Umbilical cord (tissue), 2 donors: ENCODE data around the gene REX1BD. TPM values are rescaled to one million over a fixed set of nuclear protein-coding genes. Genes with fewer than 3 reads are reported as not detected.
"Not testable (repeated sequence)": the region's sequence is repeated elsewhere in the genome, so short reads cannot be mapped to it uniquely, and the experiment has no call there.

Experiments
- DNase-seq: peaks from one replicate; pipeline ENCODE4 v3.0.0-alpha.2; 2015; ENCODE audit warnings: low spot score
- total RNA-seq: library from RNA; depleted of rRNA; stranded (reverse); fragments of >200 nt; gene quantifications from one replicate; pipeline ENCODE4 v1.2.3, GENCODE V29; 2014; ENCODE audit warnings: low replicate concordance; ENCODE audit not compliant: insufficient read depth

The REX1BD gene
- total RNA-seq, 1 donor from 2014 or later, result 20.7 TPM

DNA sequence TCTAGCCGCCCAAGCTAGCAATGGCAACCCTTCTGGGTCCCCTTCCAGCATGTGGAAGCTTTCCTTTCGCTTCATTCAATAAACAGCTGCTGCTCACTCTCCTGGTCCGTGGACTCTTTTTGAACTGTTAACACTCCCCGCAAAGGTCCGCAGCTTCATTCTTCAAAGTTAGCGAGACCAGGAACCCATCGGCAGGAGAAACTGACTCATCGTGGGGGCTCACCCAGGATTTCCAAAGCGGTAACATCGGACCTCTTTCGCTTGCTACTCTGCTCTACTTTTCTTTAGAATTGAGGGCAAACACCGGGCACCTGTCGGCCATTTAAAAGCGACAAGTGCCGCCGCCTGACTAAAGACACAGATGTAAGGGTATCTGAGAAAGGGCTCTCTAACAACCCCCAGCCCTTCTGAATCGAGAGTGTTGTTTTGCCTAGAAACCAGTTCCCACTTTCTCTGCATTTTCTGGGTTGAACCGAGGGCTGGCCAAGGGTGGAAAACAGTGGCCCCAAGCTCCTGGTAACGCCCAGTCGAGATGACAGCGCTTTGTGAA lies 11.2 kb upstream of the REX1BD start:
- no peak for DNase-seq

DNA sequence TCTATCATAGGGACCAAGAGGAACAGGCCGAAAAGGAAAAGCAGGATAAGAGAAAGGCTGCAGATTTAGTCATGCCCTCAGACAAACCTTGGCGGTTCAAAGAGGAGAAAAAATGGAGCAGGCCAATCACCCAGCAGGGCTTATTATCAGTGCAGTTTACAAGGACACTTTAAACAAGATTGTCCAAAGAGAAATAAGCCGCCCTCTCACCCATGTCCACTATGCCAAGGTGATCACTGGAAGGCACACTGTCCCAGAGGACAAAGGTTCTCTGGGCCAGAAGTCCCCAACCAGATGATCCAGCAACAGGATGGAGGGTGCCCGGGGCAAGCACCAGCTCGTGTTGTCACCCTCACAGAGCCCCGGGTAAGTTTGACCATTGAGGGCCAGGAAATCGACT lies 8.3 kb upstream of the REX1BD start:
- no peak for DNase-seq

DNA sequence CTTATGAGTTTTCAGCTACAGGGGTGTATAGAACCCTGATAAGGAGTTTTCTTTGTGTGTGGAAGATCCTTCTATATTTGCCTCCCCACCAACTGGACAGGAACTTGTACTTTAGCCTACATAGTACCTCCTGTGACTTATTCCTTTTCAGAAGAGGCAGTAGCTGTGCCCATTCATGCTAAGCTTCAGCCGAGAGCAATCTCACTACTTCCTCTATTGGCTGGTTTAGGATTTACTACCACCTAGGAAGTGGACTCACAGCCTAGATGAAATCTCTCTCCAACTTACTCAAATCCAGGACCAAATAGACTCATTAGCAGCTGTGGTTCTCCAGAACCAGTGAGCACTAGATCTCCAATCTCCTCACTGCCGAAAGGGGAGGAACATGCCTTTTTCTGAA lies 2.3 kb upstream of the REX1BD start:
- DNase-seq, result no peak

DNA sequence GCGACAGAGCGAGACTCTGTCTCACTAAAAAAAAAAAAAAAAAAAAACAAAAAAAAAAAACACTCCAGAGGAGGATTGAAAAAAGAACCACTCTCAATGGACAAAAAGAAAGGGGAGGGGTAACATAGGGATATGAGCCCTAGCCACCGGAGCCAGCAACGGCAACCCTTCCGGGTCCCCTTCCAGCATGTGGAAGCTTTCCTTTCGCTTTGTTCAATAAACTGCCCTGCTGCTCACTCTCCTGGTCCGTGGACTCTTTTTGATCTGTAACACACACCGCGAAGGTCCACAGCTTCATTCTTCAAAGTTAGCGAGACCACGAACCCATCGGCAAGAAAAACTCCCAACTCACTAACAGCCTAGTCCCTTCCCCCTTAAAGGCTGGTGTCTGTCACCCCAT lies 1.0 kb upstream of the REX1BD start:
- no peak for DNase-seq

DNA sequence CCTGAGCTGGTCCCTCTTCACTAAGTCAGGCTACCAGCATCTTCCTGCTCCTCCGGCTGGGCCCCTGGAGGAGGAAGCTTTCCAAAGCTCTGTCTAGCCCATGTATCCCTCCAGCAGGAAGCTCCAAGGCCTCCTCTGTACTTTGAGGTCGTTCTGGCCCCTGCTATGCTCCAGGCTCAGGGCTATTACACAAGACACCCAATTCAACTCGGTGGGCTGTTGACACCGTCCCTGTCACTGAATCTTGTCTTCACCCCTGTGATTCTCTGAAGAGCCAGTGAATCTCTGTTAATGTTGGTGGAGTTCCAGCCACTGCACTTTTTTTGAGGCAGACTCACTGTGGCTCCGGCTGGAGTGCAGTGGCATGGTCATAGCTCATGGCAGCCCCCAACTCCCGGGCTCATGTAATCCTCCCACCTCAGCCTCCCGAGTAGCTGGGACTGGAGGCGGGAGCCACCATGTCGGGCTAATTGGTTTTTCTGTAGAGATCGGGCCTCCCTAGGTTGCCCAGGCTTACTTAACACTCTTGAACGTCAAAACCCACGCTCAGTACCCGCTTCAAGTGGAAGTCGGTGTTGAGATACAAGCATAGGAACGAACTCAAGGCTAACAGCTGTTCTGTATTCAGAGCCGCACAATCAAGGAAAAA lies 512 bp upstream of the REX1BD start:
- no peak for DNase-seq

DNA sequence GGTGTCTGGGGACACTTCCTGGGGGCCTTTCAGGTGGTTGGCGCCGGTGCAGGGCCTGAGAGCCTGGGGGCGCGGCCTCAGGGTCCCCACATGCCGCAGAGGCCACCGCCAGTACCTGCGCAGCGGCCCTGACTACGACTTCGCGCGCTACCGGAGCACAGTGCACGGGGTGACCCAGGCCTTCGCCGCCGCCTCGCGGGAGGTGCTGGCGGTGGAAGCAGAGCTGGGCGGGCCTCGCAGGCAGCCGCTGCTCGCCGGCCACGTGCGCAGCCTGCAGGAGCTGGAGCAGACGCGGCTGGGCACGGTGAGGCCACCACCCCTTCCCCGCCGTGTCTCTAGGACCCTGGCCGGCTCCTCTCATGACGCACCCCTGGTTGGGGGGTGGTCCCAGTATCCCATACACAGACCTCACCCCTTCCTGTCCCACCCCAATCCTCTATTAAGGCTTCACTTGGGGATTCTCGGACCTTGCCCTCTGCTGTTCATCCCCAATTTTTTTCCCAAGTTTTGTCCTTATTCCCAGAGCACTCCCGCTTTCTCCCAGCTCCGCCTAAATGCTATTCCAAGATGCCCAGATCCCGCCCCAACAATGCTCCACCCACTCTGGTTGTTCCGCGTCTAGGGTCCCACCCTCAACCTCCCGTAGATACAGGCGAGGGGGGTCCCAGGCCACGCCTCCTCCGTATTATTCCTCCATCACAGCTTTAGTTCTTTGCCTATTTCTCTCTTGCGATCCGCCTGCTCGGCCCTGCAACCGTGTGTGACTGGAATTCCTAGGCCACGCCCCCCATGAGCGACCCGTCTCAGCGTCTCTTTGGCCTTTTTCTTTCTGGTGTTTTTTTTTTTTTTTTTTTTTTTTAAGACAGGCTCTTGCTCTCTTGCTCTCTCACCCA lies 1.0 kb downstream of the REX1BD start:
- peak; percentile 70 for DNase-seq

DNA sequence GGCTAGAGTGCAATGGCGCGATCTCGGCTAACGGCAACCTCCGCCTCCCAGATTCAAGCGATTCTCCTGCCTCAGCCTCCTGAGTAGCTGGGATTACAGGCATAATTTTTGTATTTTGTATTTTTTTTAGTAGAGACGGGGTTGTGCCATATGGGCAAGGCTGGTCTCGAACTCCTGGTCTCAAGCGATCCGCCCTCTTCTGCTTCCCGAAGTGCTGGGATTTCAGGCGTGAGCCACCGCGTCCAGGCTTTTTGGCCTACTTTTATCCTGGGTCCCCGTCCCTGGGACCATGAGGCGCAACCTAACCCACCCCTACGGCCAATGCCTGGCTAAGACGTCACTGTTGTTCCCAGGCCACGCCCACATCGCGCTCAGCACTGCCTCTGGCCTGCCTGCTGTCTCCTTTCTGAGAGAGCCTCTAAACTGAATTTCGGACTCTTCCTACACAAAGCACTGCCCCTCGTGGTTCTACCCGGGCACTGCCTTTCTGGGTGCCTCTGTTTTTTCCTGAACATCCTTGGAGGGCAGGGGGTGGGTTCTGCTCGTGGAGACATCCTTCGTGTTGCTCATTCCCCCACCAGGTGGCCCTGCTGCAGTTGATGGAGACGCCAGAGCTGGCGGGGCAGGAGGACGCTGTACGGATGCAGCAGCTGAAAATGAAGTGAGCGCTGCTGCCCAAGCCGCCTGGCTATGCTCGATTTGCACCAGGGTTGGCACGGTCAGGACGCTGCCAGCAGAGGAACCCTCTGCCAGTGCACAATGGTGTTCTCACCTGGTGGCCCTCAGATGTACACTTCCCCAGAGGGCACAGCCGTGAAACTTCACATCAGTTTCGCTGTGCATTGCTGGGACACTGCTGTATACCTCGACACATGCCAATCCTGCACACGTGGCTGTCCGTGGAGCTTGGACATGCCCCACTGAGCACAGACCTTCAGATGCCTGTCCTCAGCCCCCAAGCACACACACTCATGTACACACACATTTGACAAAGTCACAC lies 2.0 kb downstream of the REX1BD start:
- DNase-seq, result peak; percentile 82

DNA sequence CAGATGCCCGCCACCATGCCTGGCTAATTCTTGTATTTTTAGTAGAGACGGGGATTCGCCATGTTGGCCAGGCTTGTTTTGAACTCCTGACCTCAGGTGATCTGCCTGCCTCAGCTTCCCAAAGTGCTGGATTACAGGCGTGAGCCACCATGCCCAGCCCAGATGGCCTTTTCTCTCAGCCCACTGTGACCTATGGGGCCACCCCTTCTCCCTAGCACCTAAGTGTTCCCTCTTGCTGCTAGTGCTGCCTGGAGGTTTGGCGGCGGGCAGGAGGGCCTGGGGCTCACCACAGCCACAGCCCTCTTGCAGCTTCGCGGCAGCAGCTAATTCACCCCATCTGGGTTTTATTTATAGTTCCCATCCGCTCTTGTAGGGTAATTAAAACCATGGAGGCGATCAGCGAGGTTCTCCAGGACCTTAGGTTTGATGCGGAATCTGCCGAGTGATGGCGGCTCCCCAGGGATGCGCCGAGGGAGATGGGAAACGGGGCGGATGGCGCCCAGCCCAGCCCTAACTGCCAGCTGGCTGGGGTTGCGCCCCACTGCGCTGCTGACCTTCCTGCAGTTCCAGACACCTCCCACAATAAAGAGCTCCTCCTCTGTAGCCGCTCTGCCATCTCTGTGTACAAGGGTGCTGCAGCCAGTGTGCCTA lies 3.3 kb downstream of the REX1BD start:
- DNase-seq, result no peak

DNA sequence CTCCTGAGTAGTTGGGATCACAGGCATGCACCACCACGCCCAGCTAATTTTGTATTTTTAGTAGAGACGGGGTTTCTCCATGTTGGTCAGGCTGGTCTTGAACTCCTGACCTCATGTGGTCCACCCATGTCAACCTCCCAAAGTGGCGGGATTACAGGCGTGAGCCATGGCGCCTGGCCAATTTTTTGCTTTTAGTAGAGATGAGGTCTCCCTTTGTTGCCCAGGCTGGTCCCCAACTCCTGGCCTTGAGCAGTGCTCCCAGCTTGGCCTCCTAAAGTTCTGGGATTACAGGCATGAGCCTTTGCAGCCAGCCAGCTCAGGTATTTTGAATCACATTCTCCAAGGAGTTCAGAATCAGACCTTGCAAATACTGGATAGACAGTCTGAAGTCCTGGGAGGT lies 4.1 kb downstream of the REX1BD start:
- DNase-seq, result not testable (repeated sequence)

DNA sequence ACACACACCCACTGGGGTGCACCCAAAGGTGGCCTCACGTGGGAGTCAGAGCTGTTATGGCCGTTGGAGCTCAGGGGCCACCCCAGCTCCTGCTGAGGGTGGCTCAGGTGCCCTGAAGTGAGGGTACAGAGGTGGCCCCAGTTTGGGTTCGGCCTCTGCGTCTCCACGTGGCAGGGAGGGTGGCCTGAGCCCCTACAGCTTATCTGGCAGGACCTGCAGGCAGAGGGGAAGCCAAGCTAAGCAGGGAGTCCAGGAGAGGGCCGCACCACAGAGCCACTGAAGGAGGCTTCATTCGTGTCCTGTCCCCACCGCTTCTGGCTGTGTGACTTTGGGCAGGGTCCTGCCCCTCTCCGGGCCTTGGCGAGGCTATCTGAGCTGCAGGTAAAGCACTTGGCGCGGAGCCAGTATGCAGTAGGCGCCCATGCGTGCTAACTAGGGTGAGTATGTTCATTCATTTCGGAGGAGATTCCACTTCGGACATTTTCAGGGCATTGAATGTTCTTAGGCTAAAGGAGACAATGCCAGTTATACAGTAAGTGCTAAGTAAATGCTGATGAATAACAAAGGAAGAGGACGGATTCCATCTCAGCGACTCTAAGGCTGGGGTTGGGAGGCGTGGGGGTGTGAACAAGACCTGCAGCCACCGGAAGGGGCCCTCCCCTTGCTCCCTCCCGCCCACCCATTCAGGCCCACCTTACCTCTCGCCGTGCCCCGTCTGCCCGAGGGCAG lies 4.9 kb downstream of the REX1BD start:
- DNase-seq, result no peak

DNA sequence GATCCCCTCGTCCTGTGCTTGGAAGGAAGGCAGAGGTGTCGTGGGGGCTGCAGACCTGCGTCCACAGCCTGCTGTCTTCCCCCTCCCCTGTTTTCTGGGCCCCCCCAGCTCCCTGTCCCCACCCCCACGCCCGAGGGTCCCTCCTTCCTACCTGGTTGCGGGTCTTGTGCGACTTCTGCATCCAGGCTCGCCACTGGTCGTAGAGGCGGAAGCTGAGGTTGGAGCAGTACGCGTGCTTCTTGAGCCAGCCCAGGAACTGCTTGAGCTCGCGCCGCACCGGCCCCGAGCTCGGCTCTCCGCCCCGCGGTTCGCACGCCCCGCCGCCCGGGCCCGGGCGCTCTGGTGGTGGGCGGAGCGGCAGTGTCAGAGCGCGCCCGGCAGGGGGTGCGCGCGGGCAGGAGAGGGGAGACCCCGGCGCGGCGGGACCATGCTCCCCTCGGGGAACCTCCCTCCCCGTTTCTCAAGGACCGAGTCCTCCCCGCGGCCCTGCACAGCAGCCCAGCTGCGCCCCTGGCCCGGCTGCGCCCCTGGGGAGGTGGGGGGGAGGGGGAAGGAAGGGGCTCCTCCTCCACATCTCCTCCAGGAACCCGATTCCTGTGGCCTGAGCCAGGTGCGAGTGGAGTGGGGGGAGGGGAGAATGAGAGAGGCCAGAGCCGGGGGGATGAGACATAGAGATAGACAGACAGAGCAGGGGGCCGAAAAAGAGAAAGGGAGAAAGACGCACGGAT lies 5.7 kb downstream of the REX1BD start:
- peak; percentile 86 for DNase-seq

DNA sequence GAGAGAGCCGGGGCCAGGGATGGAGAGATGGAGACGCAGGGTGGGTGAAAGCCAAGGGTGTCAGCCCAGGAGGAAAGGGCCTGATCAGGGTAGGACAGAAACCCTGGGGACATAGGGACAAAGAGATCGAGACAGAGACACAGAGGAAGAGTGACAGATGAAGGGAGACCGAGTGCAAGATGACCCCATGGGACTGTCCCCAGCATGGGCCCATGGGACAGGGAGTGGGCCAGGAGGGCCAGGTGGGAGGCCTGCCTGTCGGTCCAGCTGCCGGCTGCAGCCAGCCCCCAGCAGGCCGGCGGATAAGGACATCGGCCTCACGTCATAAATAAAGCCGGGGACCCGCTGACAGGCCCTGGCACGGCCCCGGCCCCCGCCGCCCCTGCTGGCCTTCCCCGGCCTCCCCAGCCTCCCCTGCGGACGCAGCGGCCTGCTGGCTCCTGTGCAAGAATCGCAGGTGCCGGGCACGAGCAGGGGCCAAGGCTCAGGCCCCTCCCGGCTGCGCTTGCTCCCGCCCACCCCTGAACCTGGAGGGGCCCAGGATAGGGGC lies 6.3 kb downstream of the REX1BD start:
- no peak for DNase-seq

DNA sequence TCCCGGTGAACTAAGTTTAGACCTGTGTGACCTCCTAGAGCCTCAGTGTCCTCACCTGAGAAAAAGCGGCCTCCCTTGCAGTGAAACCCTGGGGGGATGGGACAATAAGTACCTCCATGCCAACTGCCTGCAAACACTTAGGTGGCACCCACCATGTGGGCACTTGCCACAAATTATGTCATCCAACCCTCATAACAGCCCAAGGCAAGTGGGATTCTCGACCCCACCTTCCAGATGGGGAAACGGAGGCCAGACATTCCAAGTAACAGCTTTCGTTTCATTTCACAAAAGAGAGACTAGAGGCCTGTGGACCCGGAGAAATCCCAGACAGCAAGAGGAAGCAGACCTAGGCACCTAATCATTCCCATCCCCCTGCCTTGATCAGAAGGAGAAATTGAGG lies 6.9 kb downstream of the REX1BD start:
- no peak for DNase-seq

DNA sequence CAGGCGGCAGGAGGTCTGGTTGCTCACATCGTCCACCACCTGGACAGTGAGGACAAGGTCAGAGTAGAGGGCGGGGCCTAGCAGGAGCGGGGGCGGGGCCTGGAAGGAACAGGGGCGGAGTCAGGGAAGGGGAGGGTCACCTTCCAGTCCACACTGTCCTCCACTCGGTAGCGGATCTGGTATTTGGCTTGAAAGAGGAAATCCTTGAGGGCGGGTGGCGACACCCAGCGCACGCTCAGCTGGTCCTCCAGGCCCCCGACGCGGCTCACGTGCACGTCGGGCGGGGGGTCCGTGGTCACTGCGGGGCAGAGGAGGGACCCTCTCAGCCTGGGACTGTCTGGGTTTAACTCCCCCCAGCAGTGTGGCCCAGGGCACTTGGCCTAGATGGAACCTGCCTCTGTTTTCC lies 8.2 kb downstream of the REX1BD start:
- no peak for DNase-seq

DNA sequence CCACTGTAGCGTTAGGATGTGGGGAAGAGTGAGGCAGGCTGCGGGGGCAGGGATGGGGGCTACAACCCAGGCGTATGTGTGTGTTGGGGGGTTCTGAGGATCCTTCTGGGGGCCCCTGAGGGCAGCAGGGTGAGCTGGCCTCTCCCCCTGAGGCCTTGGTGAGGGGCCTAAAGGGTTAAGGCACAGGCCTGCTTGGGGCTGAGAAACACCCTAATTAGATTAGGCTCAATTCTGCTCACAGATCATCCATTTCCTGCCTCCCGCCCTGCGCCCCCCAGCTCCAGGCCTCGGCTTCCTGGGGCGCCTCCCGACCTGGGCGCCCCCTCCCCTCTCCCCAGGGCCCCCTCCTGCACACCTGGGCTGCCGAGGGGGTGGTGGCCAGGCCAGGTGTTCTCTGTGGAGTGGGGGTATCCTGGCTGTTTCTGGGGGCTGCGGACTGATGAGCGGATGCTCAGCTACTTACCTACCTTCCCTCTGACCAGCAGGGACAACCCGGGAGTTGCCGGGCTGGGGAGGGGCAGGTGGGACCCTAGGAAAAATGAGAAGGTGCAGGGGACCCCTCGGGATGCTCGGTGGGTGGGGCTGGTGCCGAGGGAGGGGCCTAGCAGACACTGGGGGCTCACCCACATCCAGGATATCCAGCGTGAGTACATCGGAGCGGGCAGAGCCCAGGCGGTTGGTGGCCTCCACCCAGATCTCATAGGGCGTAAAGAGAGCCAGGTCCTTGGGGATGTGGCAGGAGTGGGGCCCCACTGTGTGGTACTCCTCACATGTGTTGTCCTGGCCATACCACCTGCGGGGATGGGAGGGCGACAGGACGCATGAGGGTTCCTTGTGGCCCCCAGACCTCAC lies 9.4 kb downstream of the REX1BD start:
- DNase-seq, result no peak

DNA sequence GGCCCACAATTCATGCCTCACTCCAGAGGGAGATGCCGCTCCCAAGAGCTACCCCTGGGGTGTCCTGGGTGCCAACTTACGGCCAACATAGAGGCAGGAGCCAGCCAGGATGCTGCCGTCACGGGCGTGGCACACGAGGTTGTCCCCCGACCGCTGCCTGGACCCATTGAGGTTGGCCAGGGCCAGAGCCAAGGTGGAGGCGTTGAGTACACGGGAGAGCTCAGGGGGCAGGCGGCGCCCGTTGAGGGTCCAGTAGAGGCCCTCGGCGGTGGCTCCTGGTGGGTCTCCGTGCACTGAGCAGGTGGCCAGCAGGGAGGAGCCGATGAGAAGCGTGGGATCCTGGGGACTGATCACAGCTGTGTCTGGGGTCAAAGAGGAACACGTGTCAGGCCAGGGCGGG lies 10.9 kb downstream of the REX1BD start:
- DNase-seq, result no peak

DNA sequence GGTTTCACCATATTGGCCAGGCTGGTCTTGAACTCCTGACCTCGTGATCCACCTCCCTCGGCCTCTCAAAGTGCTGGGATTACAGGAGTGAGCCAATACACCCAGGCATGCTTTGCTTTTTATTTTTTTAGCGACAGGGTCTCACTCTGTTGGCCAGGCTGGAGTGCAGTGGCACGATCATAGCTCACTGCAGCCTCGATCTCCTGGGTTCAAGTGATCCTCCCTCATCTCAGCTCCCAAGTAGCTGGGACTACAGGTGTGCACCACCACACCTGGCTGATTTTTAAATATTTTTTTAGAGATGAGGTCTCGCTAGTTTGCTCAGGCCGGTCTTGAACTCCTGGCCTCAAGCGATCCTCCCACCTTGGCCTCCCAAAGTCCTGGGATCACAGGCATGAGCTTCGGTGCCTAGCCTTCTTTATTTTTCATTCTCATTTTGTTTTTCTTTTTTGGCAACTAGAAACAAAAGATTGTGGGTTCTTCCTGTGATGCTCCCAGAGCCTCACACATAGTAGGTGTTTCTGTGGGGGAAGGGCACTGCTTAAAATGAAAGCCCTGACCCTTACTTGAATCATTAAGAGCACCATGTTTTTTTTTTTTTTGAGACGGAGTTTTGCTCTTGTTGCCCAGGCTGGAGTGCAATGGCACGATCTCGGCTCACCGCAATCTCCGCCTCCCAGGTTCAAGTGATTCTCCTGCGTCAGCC lies 12.2 kb downstream of the REX1BD start:
- not testable (repeated sequence) for DNase-seq

DNA sequence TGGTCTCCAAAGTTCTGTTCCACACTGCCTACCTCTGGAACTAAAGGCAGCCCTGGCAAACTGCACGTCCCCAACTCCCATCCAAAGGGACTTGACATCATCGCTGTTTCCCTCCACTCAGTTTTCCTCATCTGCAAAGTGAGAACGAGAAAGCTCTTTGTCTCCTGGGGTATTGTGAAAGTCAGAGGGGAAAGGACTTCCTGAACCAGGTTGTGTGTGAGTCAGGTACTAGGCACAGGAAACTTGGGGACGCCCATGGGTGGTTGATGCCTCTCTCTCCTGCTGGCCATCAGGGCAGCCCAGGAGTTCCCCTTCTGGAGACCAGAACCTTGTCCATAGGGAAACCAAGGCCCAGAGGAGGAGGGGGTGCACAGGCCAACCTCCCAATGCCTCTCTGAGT lies 13.3 kb downstream of the REX1BD start:
- no peak for DNase-seq
